Kidney (tissue), 14 donors: ENCODE measurements around the gene ANGPTL7. TPM values are rescaled to one million over a fixed set of nuclear protein-coding genes. Genes with fewer than 3 reads are reported as not detected.
A peak's percentile ranks its signal among the peaks of the same experiment; 100 is the strongest.

Source experiments
- DNase-seq, 5 donors: peaks; one replicate each; pipeline ENCODE4 v3.0.0-alpha.2; 2013 to 2020
- FAIRE-seq: peaks from 2 replicates; lab custom pipeline; 2012; peaks lifted over from hg19 to GRCh38; lab: Jason Lieb, UNC
- H3K27ac ChIP-seq, 2 donors: one replicate each; pipeline ENCODE4 v1.7.0; 2013; ENCODE audit warnings: low read depth in 2 of 2, low read length in 2 of 2, inconsistent platforms in 1 of 2
- H3K27me3 ChIP-seq: one replicate; pipeline ENCODE4 v1.7.1; 2013; ENCODE audit warnings: low read length, inconsistent platforms; ENCODE audit not compliant: control insufficient read depth, insufficient read depth
- H3K36me3 ChIP-seq, 3 donors: one replicate each; pipeline versions ENCODE4 v1.7.0 to v1.7.1; 2013; ENCODE audit warnings: low read length in 3 of 3, control low read depth in 1 of 3, inconsistent platforms in 1 of 3; ENCODE audit not compliant: insufficient read depth in 3 of 3, control insufficient read depth in 2 of 3
- H3K4me1 ChIP-seq, 3 donors: one replicate each; pipeline versions ENCODE4 v1.7.0 to v1.7.1; 2013; ENCODE audit warnings: low read length in 3 of 3, inconsistent platforms in 1 of 3, low read depth in 1 of 3; ENCODE audit not compliant: control insufficient read depth in 2 of 3, insufficient read depth in 2 of 3
- H3K4me3 ChIP-seq, 3 donors: one replicate each; pipeline versions ENCODE4 v1.7.0 to v1.8.1; 2013; ENCODE audit warnings: low read length in 3 of 3, control low read depth in 1 of 3, inconsistent platforms in 1 of 3
- H3K9ac ChIP-seq, 3 donors: one replicate each; pipeline versions ENCODE4 v1.7.0 to v1.7.1; 2013; ENCODE audit warnings: low read length in 3 of 3, control low read depth in 1 of 3, inconsistent platforms in 1 of 3
- H3K9me3 ChIP-seq, 3 donors: one replicate each; pipeline versions ENCODE4 v1.7.0 to v1.7.1; 2013; ENCODE audit warnings: low read length in 3 of 3, control low read depth in 1 of 3, inconsistent platforms in 1 of 3; ENCODE audit not compliant: control insufficient read depth in 2 of 3, insufficient read depth in 1 of 3
- intact Hi-C: fragments of 100-400 bp; cut with DNase I; formaldehyde crosslinking; loops from one replicate; pipeline ENCODE4 v1.11.1; 2022
- polyA plus RNA-seq: library from polyadenylated mRNA; stranded (reverse); fragments of 350-450 nt; fragmentation: Illumina TruSeq; extraction: RNeasy Lipid Tissue Mini Kit (QIAGEN cat#74804); gene quantifications from one replicate; pipeline ENCODE4 v1.2.3, GENCODE V29; 2014; ENCODE audit warnings: low read depth, low replicate concordance; ENCODE audit not compliant: insufficient read depth
- total RNA-seq: library from RNA; stranded (reverse); fragmentation: NEBNext Ultra II Directional; extraction: Animal tissue kit (Norgen Biotek cat#: 25700); gene quantifications from one replicate; pipeline ENCODE4 v1.2.1, GENCODE V29; 2021
- TF ChIP-seq, protein P1 (sequence below): IDR thresholded peaks from 3 replicates; pipeline ENCODE4 v1.5.1; 2012; ENCODE audit warnings: mild to moderate bottlenecking, moderate library complexity, borderline replicate concordance; ENCODE audit not compliant: insufficient read depth; ENCODE audit errors: extremely low read depth
- donor health status: control.
- donor health status: control.
- donor health status: control.
- donor health status: control.
- donor health status: control.
- donor health status: DM: yes; HTN: yes; CAD: no.
- donor health status: Normal renal cell carcinoma (clear cell type).

ANGPTL7 gene
- total and polyA plus RNA-seq, 2 donors from 2014 or later = 0.19 to 0.24 TPM

DNA sequence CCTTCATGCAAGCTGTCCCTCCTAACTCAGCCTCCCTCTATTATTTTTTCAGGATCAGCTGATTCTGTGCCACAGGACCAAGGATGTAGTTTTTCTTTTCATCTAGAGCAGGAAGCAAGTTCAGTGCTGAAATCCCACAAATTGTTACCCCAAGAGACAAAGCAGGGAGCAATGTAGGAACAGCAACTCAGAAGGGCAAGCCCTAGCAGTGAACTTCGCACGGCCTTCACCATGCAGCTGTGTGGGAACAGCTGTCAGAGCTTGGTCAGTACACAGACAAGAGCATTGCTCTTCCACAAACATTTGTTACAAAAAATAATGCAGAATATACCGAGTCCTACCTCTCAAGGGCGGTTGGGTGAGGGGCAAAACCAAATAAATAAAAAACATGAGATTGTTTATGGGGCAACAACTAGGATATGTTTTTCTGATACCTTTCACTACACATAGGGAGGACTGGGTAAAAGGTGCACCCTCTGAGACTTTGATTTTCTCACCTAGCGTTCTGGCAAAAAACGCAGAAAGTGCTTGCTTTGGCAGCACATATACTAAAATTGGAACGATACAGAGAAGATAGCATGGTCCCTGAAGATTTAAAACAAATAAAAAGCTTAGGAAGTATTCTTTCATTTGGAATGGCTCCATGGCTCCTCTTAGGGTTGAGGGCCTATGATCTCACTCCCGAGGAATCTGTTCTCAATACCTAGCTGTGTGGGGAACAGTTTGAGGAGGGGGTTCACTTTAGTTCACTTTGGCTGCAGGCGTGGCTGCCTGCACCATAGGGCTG is 37.1 kb upstream of the ANGPTL7 start:
- FAIRE-seq = no peak
- Histone ChIP-seq H3K27me3 (no peaks in the 10 kb centered on the region), H3K9ac (no peak overlapping the region), H3K4me1 (peaks cover 0 to 3% (median 0%) of the 10 kb centered on the region in 3 donors), H3K27ac (no peak overlapping the region), H3K9me3 (no peaks in the 10 kb centered on the region), H3K36me3 (peaks cover 5 to 40% (median 22%) of the 10 kb centered on the region in 3 donors), H3K4me3 (no peak overlapping the region)
- intact Hi-C loops = no loop called here
- DNase-seq = peak in 1 of 5 donors; percentile 34
- TF ChIP-seq, protein P1, sequence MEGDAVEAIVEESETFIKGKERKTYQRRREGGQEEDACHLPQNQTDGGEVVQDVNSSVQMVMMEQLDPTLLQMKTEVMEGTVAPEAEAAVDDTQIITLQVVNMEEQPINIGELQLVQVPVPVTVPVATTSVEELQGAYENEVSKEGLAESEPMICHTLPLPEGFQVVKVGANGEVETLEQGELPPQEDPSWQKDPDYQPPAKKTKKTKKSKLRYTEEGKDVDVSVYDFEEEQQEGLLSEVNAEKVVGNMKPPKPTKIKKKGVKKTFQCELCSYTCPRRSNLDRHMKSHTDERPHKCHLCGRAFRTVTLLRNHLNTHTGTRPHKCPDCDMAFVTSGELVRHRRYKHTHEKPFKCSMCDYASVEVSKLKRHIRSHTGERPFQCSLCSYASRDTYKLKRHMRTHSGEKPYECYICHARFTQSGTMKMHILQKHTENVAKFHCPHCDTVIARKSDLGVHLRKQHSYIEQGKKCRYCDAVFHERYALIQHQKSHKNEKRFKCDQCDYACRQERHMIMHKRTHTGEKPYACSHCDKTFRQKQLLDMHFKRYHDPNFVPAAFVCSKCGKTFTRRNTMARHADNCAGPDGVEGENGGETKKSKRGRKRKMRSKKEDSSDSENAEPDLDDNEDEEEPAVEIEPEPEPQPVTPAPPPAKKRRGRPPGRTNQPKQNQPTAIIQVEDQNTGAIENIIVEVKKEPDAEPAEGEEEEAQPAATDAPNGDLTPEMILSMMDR = no peak

GRCh38 chr1:11152755-11153154 is 36.4 kb upstream of the ANGPTL7 start:
- TF ChIP-seq, protein P1 = no peak
- FAIRE-seq = no peak
- H3K36me3 ChIP-seq = peaks cover 5 to 35% (median 18%) of the 10 kb centered on the region in 3 donors
- H3K4me1 ChIP-seq = peaks cover 0 to 3% (median under 1%) of the 10 kb centered on the region in 3 donors
- intact Hi-C loops = no loop called here
- H3K27me3 ChIP-seq = no peaks in the 10 kb centered on the region
- no peaks in the 10 kb centered on the region for H3K9me3 ChIP-seq
- H3K9ac ChIP-seq = no peak overlapping the region
- no peak overlapping the region for H3K27ac ChIP-seq
- no peak overlapping the region for H3K4me3 ChIP-seq
- DNase-seq = no peak

- Histone ChIP-seq H3K9ac (no peak overlapping the region), H3K27me3 (no peaks in the 10 kb centered on the region), H3K36me3 (peaks cover 5 to 35% (median 18%) of the 10 kb centered on the region in 3 donors), H3K27ac (no peak overlapping the region), H3K4me3 (no peak overlapping the region), H3K9me3 (no peaks in the 10 kb centered on the region), H3K4me1 (peaks cover 0 to 5% (median 3%) of the 10 kb centered on the region in 3 donors)
- TF ChIP-seq, protein P1 = no peak
- DNase-seq (no peak), FAIRE-seq (no peak)
- intact Hi-C loops = no loop called here
Measured at GRCh38 chr1:11153184-11153583, 36.0 kb upstream of the ANGPTL7 start.
